Neural progenitor cell (in vitro differentiated cells): Measurements from ENCODE around the gene DHFR2. TPM values are rescaled to one million over a fixed set of nuclear protein-coding genes. Genes with fewer than 3 reads are reported as not detected.

Source experiments
- DNase-seq: peaks from one replicate; pipeline ENCODE4 v3.0.0-alpha.2; 2016; ENCODE audit warnings: low spot score
- H2AFZ ChIP-seq: fragments of 200-600 bp; sonication (generic); replicated peaks from 2 replicates; pipeline ENCODE4 v1.6.1; 2016; ENCODE audit warnings: antibody characterized with exemption
- H3F3A ChIP-seq: fragments of 200-600 bp; sonication (generic); 2 replicates; pipeline ENCODE4 v1.6.1; 2016; ENCODE audit warnings: antibody characterized with exemption, low read depth
- H3K27ac ChIP-seq: fragments of 200-600 bp; sonication (generic); 2 replicates; pipeline ENCODE4 v1.5.1; 2016; ENCODE audit warnings: mild to moderate bottlenecking
- H3K27me3 ChIP-seq: fragments of 200-600 bp; sonication (generic); 2 replicates; pipeline ENCODE4 v1.6.1; 2016; ENCODE audit warnings: mild to moderate bottlenecking, moderate library complexity
- H3K36me3 ChIP-seq: fragments of 200-600 bp; sonication (generic); 2 replicates; pipeline ENCODE4 v1.5.1; 2016
- H3K4me1 ChIP-seq: fragments of 200-600 bp; sonication (generic); 2 replicates; pipeline ENCODE4 v1.6.1; 2016; ENCODE audit warnings: mixed run types
- H3K4me2 ChIP-seq: fragments of 200-600 bp; sonication (generic); 2 replicates; pipeline ENCODE4 v1.6.1; 2016
- H3K4me3 ChIP-seq: fragments of 200-600 bp; sonication (generic); 2 replicates; pipeline ENCODE4 v1.5.1; 2016
- H3K79me2 ChIP-seq: fragments of 200-600 bp; sonication (generic); 2 replicates; pipeline ENCODE4 v1.6.1; 2016; ENCODE audit warnings: low read depth
- H3K9ac ChIP-seq: fragments of 200-600 bp; sonication (generic); 2 replicates; pipeline ENCODE4 v1.6.1; 2016
- H3K9me3 ChIP-seq: fragments of 200-600 bp; sonication (generic); 2 replicates; pipeline ENCODE4 v1.5.1; 2016; ENCODE audit warnings: low read depth
- H4K20me1 ChIP-seq: fragments of 200-600 bp; sonication (generic); 2 replicates; pipeline ENCODE4 v1.6.1; 2016; ENCODE audit warnings: low read depth
- H3K27ac Mint-ChIP-seq: 3 replicates; pipeline ENCODE4 v1.8.0; 2021; ENCODE audit warnings: mixed read lengths
- H3K27me3 Mint-ChIP-seq: 2 replicates; pipeline ENCODE4 v1.8.0; 2022; ENCODE audit warnings: low read depth, mild to moderate bottlenecking, inconsistent platforms, moderate library complexity, mixed read lengths; ENCODE audit not compliant: insufficient read depth
- H3K36me3 Mint-ChIP-seq: 3 replicates; pipeline ENCODE4 v1.8.0; 2021; ENCODE audit warnings: mixed read lengths
- H3K4me1 Mint-ChIP-seq: 3 replicates; pipeline ENCODE4 v1.8.0; 2021; ENCODE audit warnings: mixed read lengths
- H3K4me3 Mint-ChIP-seq: 3 replicates; pipeline ENCODE4 v1.8.0; 2021; ENCODE audit warnings: mild to moderate bottlenecking, moderate library complexity, mixed read lengths
- H3K9me3 Mint-ChIP-seq: 3 replicates; pipeline ENCODE4 v1.8.0; 2020; ENCODE audit warnings: mixed read lengths
- CTCF ChIP-seq: fragments of 200-600 bp; sonication (generic); IDR thresholded peaks from 2 replicates; pipeline ENCODE4 v1.5.1; 2017; ENCODE audit warnings: antibody characterized with exemption, mild to moderate bottlenecking
- EZH2 ChIP-seq: fragments of 200-600 bp; sonication (generic); IDR thresholded peaks from 2 replicates; pipeline ENCODE4 v1.6.1; 2017; ENCODE audit warnings: antibody characterized with exemption, mild to moderate bottlenecking, moderate library complexity
- EZH2phosphoT487 ChIP-seq: fragments of 200-600 bp; sonication (generic); IDR thresholded peaks from 2 replicates; pipeline ENCODE4 v1.6.1; 2017; ENCODE audit warnings: antibody characterized with exemption
- total RNA-seq: library from RNA; depleted of rRNA; stranded (reverse); fragments of >200 nt; gene quantifications from 2 replicates; pipeline ENCODE4 v1.2.3, GENCODE V29; 2015; ENCODE audit warnings: low replicate concordance

Gene DHFR2
- total RNA-seq, 1 donor from 2014 or later, result 8.8 TPM

GRCh38 chr3:94019659-94020058, 43.1 kb downstream of the DHFR2 start:
- Histone ChIP-seq H3F3A (peaks cover 3% of the 10 kb centered on the region), H3K9me3 (no peaks in the 10 kb centered on the region), H3K4me2 (no peak overlapping the region), H3K4me3 (no peak overlapping the region), H3K9ac (no peak overlapping the region), H3K27ac (no peak overlapping the region), H3K79me2 (no peaks in the 10 kb centered on the region), H3K36me3 (no peaks in the 10 kb centered on the region), H3K27me3 (no peaks in the 10 kb centered on the region), H3K4me1 (no peaks in the 10 kb centered on the region), H2AFZ (no peak overlapping the region), H4K20me1 (no peaks in the 10 kb centered on the region)
- H3K27me3 Mint-ChIP-seq, result no peaks in the 10 kb centered on the region
- no peak for DNase-seq
- peaks cover 8% of the 10 kb centered on the region for H3K36me3 Mint-ChIP-seq
- H3K27ac Mint-ChIP-seq, result no peak overlapping the region
- H3K4me1 Mint-ChIP-seq, result no peaks in the 10 kb centered on the region
- no peak for TF ChIP-seq CTCF
- no peak for TF ChIP-seq EZH2
- no peak for TF ChIP-seq EZH2phosphoT487
- H3K4me3 Mint-ChIP-seq, result no peak overlapping the region
- no peaks in the 10 kb centered on the region for H3K9me3 Mint-ChIP-seq

GRCh38 chr3:94015025-94015424, 47.7 kb downstream of the DHFR2 start:
- H3F3A ChIP-seq, result no peaks in the 10 kb centered on the region
- no peak overlapping the region for H3K4me3 Mint-ChIP-seq
- H3K4me2 ChIP-seq, result no peak overlapping the region
- H3K36me3 Mint-ChIP-seq, result peaks cover 9% of the 10 kb centered on the region
- H3K4me1 Mint-ChIP-seq, result no peaks in the 10 kb centered on the region
- no peaks in the 10 kb centered on the region for H3K27me3 Mint-ChIP-seq
- H3K4me3 ChIP-seq, result no peak overlapping the region
- H3K4me1 ChIP-seq, result no peaks in the 10 kb centered on the region
- no peaks in the 10 kb centered on the region for H3K9me3 ChIP-seq
- no peaks in the 10 kb centered on the region for H3K79me2 ChIP-seq
- no peaks in the 10 kb centered on the region for H4K20me1 ChIP-seq
- DNase-seq, result no peak
- no peak for TF ChIP-seq CTCF
- TF ChIP-seq EZH2phosphoT487, result no peak
- no peak for TF ChIP-seq EZH2
- H3K9me3 Mint-ChIP-seq, result no peaks in the 10 kb centered on the region
- H3K9ac ChIP-seq, result no peak overlapping the region
- H3K27ac Mint-ChIP-seq, result no peak overlapping the region
- H3K27me3 ChIP-seq, result no peaks in the 10 kb centered on the region
- H3K27ac ChIP-seq, result no peak overlapping the region
- no peak overlapping the region for H2AFZ ChIP-seq
- no peaks in the 10 kb centered on the region for H3K36me3 ChIP-seq

DNA sequence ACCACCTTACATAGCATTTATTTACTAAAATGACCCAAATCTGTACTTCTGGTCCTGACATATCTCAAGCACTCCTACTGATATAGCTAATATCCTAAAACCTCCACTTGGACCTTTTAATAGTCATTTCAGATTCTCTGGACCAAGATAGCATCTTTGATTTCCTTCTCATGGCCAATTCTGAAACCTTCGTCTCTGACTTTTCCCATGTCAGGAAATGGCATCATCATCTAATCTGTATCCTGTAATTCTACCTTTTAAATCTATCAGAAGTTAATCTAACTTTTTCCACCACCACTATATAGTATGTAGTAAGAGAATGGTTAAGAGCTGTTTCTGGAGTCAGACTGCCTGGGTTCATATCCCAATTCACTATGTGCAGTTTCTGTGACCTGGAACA, 50.5 kb downstream of the DHFR2 start:
- H3K4me1 Mint-ChIP-seq, result no peaks in the 10 kb centered on the region
- H3K27ac Mint-ChIP-seq, result no peak overlapping the region
- peaks cover 11% of the 10 kb centered on the region for H3K36me3 Mint-ChIP-seq
- Histone ChIP-seq H3K4me1 (no peaks in the 10 kb centered on the region), H3F3A (no peaks in the 10 kb centered on the region), H3K4me3 (no peak overlapping the region), H3K9ac (no peak overlapping the region), H4K20me1 (no peaks in the 10 kb centered on the region), H3K36me3 (no peaks in the 10 kb centered on the region), H3K27me3 (no peaks in the 10 kb centered on the region), H2AFZ (no peak overlapping the region), H3K9me3 (no peaks in the 10 kb centered on the region), H3K79me2 (no peaks in the 10 kb centered on the region), H3K4me2 (no peak overlapping the region), H3K27ac (no peak overlapping the region)
- no peaks in the 10 kb centered on the region for H3K27me3 Mint-ChIP-seq
- H3K9me3 Mint-ChIP-seq, result no peaks in the 10 kb centered on the region
- no peak for TF ChIP-seq EZH2
- TF ChIP-seq EZH2phosphoT487, result no peak
- TF ChIP-seq CTCF, result no peak
- no peak for DNase-seq
- no peak overlapping the region for H3K4me3 Mint-ChIP-seq
